Suprapubic skin (tissue), 4 donors: Measurements from ENCODE around the gene DPH5. TPM values are rescaled to one million over a fixed set of nuclear protein-coding genes. Genes with fewer than 3 reads are reported as not detected.

Experiments used
- DNase-seq, 2 donors: peaks; one replicate each; pipeline ENCODE4 v3.0.0-alpha.2; 2019; ENCODE audit warnings: low spot score in 2 of 2
- H3K27ac ChIP-seq: fragments of 200-600 bp; sonication (generic); one replicate; pipeline ENCODE4 v1.5.1; 2019
- H3K27me3 ChIP-seq: fragments of 200-600 bp; sonication (generic); one replicate; pipeline ENCODE4 v1.5.1; 2019
- H3K36me3 ChIP-seq: fragments of 200-600 bp; sonication (generic); one replicate; pipeline ENCODE4 v1.5.1; 2019
- H3K4me1 ChIP-seq: fragments of 200-600 bp; sonication (generic); one replicate; pipeline ENCODE4 v1.5.1; 2019
- H3K4me3 ChIP-seq: fragments of 200-600 bp; sonication (generic); one replicate; pipeline ENCODE4 v1.5.1; 2019; ENCODE audit warnings: mild to moderate bottlenecking
- H3K9me3 ChIP-seq: fragments of 200-600 bp; sonication (generic); one replicate; pipeline ENCODE4 v1.5.1; 2019
- CTCF ChIP-seq, 2 donors: fragments of 200-600 bp in 1 of 2; fragments of 450-650 bp in 1 of 2; sonication (generic) in 1 of 2; IDR thresholded peaks; one replicate each; pipeline ENCODE4 v1.5.1; 2016 to 2019; ENCODE audit warnings: antibody characterized with exemption in 2 of 2, mild to moderate bottlenecking in 1 of 2, moderate library complexity in 1 of 2
- EP300 ChIP-seq: sonication (generic); formaldehyde crosslinking; IDR thresholded peaks from one replicate; pipeline ENCODE4 v1.6.1; 2017; ENCODE audit warnings: antibody characterized with exemption
- POLR2A ChIP-seq, 2 donors: fragments of 450-650 bp; IDR thresholded peaks; one replicate each; pipeline ENCODE4 v1.6.1; 2017; ENCODE audit warnings: antibody characterized with exemption in 2 of 2, mild to moderate bottlenecking in 2 of 2, moderate library complexity in 2 of 2
- POLR2AphosphoS5 ChIP-seq, 3 donors: sonication (generic); formaldehyde crosslinking; IDR thresholded peaks; one replicate each; pipeline ENCODE4 v1.6.1; 2017; ENCODE audit warnings: antibody characterized with exemption in 3 of 3
- WGBS: methylation state at CpG from one replicate; pipeline ENCODE4 v1.1.5; 2018; 5-methylcytosine and 5-hydroxymethylcytosine counted together
- total RNA-seq, 4 donors: library from RNA; depleted of rRNA; stranded (reverse); fragments of >200 nt; gene quantifications; one replicate each; pipeline ENCODE4 v1.1.0, GENCODE V29; 2016

DPH5 gene
- total RNA-seq, 4 donors from 2014 or later, result 15.8 to 29.8 (median 24.3) TPM

- WGBS, result 73% methylated on average over 2 of the region's 2 CpGs
- DNase-seq, result no peak
- Histone ChIP-seq H3K4me1 (no peaks in the 10 kb centered on the region), H3K9me3 (no peaks in the 10 kb centered on the region), H3K27me3 (no peaks in the 10 kb centered on the region), H3K36me3 (peaks cover 28% of the 10 kb centered on the region), H3K27ac (no peak overlapping the region), H3K4me3 (no peak overlapping the region)
- TF ChIP-seq POLR2AphosphoS5 (IDR thresholded peaks at IDR 0.05), result no peak
- TF ChIP-seq EP300, result no peak
- TF ChIP-seq POLR2A (IDR thresholded peaks at IDR 0.05), result no peak
- TF ChIP-seq CTCF (IDR thresholded peaks at IDR 0.05), result no peak
Measured at GRCh38 chr1:100942304-100943046, 83.1 kb downstream of the DPH5 start.

GRCh38 chr1:100941580-100942216 lies 83.9 kb downstream of the DPH5 start:
- TF ChIP-seq POLR2AphosphoS5 (IDR thresholded peaks at IDR 0.05), result no peak
- no peak for TF ChIP-seq CTCF (IDR thresholded peaks at IDR 0.05)
- TF ChIP-seq EP300, result no peak
- TF ChIP-seq POLR2A (IDR thresholded peaks at IDR 0.05), result no peak
- Histone ChIP-seq H3K9me3 (no peaks in the 10 kb centered on the region), H3K4me3 (no peak overlapping the region), H3K4me1 (no peaks in the 10 kb centered on the region), H3K27ac (no peak overlapping the region), H3K27me3 (no peaks in the 10 kb centered on the region), H3K36me3 (peaks cover 28% of the 10 kb centered on the region)
- 92% methylated on average over 9 of the region's 9 CpGs for WGBS
- no peak for DNase-seq

- 85% methylated on average over 1 of the region's 1 CpG for WGBS
- Histone ChIP-seq H3K27me3 (no peaks in the 10 kb centered on the region), H3K4me3 (no peak overlapping the region), H3K4me1 (no peaks in the 10 kb centered on the region), H3K36me3 (peaks cover 33% of the 10 kb centered on the region), H3K9me3 (no peaks in the 10 kb centered on the region), H3K27ac (no peak overlapping the region)
- TF ChIP-seq CTCF (IDR thresholded peaks at IDR 0.05), result no peak
- TF ChIP-seq POLR2A (IDR thresholded peaks at IDR 0.05), result no peak
- TF ChIP-seq POLR2AphosphoS5 (IDR thresholded peaks at IDR 0.05), result no peak
- TF ChIP-seq EP300, result no peak
- no peak for DNase-seq
Measured at GRCh38 chr1:100941098-100941527, 84.5 kb downstream of the DPH5 start.

Other genes starting within 250 kb of the DPH5 start
- 1 to 10 TPM; 3.8 to 5.9 (median 5.0) TPM for gene EXTL2, start 130.9 kb downstream of the DPH5 start, total RNA-seq
- gene SLC30A7, start 129.7 kb downstream of the DPH5 start, total RNA-seq, result 10 to 100 TPM; 16.4 to 22.5 (median 19.5) TPM
- 10 to 100 TPM; 11.4 to 50.6 (median 26.0) TPM for gene S1PR1, start 211.2 kb upstream of the DPH5 start, total RNA-seq